ENCODE data around the gene NODAL.

Gene NODAL

DNA sequence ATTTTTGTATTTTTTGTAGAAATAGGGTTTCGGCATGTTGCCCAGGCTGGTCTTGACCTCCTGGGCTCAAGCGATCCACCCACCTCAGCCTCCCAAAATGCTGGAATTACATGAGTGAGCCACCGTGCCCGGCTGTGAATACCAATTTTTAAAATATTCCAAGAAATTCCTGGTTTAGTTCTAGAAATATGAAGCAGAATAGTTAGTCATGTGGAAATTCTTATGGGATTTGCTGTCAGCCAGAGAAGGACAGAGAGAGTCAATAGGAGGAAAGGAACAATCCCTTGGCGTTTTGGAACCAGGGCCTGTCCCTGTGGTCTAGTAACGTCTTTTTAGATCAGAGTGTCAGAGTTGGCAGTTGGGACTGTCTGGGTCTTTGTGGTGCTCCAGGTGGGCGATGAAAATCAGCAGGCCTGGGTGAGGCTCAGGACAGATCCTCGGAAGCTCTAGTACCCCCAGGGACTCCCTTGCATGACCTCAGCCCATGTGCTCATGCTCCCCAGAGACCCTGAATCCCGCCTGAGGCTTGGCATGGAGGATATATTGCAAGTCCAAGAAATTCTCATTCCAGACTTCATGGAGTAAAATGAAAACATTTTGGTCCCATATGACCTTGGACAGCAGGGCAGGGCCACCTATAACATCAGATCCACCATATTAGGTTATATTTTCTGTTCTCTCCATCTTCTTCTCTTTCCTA lies 7.8 kb downstream of the NODAL start:
- TF ChIP-seq SNAI2 (CRISPR knock-in tag; IDR thresholded peaks at IDR 0.05), result no peak
- no peak for ATAC-seq

DNA sequence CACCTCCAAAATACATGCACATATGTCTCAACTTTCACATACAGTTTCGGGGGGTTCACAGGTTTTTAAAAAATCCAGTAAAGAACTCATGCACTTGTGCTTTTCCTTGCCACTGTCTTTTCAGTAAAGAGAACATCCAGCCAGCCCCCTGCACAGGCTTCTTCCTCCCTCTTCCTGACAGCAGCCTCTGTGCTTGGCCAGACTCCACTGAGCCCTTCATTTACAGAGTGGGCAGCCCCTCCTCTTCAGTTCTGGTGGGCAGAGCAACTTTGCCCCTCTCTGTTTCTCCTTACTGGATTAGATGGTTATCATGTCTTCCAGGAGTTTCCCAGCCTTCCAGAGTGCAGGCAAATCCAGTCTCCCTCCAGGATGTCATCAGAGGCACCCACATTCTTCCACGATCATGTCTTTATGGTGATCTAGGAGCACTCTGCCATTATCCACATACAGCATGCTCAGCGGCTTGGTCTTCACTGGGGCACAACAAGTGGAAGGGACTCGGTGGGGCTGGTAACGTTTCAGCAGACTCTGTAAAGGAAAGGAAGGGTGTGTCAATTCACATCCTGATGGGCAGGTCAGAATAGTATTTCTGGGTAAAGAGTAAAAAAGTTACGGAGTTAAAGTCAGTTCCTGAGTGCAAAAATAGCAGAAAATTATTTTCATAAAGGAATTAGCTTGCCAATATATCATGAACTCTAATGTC lies 8.8 kb downstream of the NODAL start:
- TF ChIP-seq ZNF70 (CRISPR knock-in tag; IDR thresholded peaks at IDR 0.05) (no peak), ZFP30 (CRISPR knock-in tag; IDR thresholded peaks at IDR 0.05) (no peak), ZC3H10 (CRISPR knock-in tag; IDR thresholded peaks at IDR 0.05) (no peak), CREB5 (CRISPR knock-in tag; IDR thresholded peaks at IDR 0.05; ENCODE audit: low read depth) (no peak), ESRRG (CRISPR knock-in tag; IDR thresholded peaks at IDR 0.05) (no peak), OSR1 (CRISPR knock-in tag; IDR thresholded peaks at IDR 0.05) (no peak), TOX (CRISPR knock-in tag; IDR thresholded peaks at IDR 0.05; ENCODE audit: borderline replicate concordance) (no peak), ARNTL (CRISPR knock-in tag; IDR thresholded peaks at IDR 0.05; ENCODE audit: borderline replicate concordance, low read depth) (no peak), RARB (CRISPR knock-in tag; IDR thresholded peaks at IDR 0.05) (no peak), GLIS3 (CRISPR knock-in tag; IDR thresholded peaks at IDR 0.05) (no peak)
- ATAC-seq, result no peak

DNA sequence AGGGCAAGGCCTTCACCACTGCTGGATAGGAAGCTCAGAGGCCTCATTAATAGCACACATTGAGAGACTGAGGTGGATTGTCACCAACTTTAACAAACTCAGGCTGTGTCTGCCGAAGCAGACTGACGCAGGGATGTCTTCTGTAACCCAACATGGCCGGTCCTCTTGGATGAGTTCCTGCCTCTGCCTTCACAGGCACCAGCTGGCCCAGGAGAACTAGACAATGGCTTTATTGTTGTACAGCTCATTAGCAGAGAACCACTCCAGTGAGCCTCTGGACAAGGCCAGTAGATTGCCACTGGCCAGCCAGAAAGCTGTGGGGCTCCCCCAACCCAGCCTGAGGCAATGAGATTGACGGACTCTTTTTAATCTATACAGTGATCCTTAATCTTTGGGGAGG lies 9.4 kb downstream of the NODAL start:
- ATAC-seq, result no peak
- TF ChIP-seq POU6F1 (CRISPR knock-in tag; IDR thresholded peaks at IDR 0.05; ENCODE audit: borderline replicate concordance, low read depth) (no peak), ARNTL (CRISPR knock-in tag; IDR thresholded peaks at IDR 0.05; ENCODE audit: borderline replicate concordance, low read depth) (no peak), BACH2 (CRISPR knock-in tag; IDR thresholded peaks at IDR 0.05; ENCODE audit: borderline replicate concordance) (no peak), ZC3H10 (CRISPR knock-in tag; IDR thresholded peaks at IDR 0.05) (no peak), ZNF70 (CRISPR knock-in tag; IDR thresholded peaks at IDR 0.05) (no peak)

- TF ChIP-seq ZNF565 (CRISPR knock-in tag; conservative IDR thresholded peaks at IDR 0.05; ENCODE audit: low read depth), result no peak
- no peak for TF ChIP-seq ZNF70 (CRISPR knock-in tag; IDR thresholded peaks at IDR 0.05)
- no peak for TF ChIP-seq OSR1 (CRISPR knock-in tag; IDR thresholded peaks at IDR 0.05)
- no peak for TF ChIP-seq ARNTL (CRISPR knock-in tag; IDR thresholded peaks at IDR 0.05; ENCODE audit: borderline replicate concordance, low read depth)
- no peak for TF ChIP-seq BACH2 (CRISPR knock-in tag; IDR thresholded peaks at IDR 0.05; ENCODE audit: borderline replicate concordance)
- no peak for TF ChIP-seq PPARA (CRISPR knock-in tag; IDR thresholded peaks at IDR 0.05; ENCODE audit: borderline replicate concordance)
- no peak for TF ChIP-seq ZFP30 (CRISPR knock-in tag; IDR thresholded peaks at IDR 0.05)
- TF ChIP-seq CSRNP3 (CRISPR knock-in tag; IDR thresholded peaks at IDR 0.05), result no peak
- TF ChIP-seq GLIS3 (CRISPR knock-in tag; IDR thresholded peaks at IDR 0.05), result no peak
- TF ChIP-seq CREB5 (CRISPR knock-in tag; IDR thresholded peaks at IDR 0.05; ENCODE audit: low read depth), result no peak
- TF ChIP-seq ESRRG (CRISPR knock-in tag; IDR thresholded peaks at IDR 0.05), result no peak
- no peak for TF ChIP-seq ISL1 (CRISPR knock-in tag; IDR thresholded peaks at IDR 0.05)
- TF ChIP-seq ZFP3 (CRISPR knock-in tag; IDR thresholded peaks at IDR 0.05), result no peak
- TF ChIP-seq, protein P1, sequence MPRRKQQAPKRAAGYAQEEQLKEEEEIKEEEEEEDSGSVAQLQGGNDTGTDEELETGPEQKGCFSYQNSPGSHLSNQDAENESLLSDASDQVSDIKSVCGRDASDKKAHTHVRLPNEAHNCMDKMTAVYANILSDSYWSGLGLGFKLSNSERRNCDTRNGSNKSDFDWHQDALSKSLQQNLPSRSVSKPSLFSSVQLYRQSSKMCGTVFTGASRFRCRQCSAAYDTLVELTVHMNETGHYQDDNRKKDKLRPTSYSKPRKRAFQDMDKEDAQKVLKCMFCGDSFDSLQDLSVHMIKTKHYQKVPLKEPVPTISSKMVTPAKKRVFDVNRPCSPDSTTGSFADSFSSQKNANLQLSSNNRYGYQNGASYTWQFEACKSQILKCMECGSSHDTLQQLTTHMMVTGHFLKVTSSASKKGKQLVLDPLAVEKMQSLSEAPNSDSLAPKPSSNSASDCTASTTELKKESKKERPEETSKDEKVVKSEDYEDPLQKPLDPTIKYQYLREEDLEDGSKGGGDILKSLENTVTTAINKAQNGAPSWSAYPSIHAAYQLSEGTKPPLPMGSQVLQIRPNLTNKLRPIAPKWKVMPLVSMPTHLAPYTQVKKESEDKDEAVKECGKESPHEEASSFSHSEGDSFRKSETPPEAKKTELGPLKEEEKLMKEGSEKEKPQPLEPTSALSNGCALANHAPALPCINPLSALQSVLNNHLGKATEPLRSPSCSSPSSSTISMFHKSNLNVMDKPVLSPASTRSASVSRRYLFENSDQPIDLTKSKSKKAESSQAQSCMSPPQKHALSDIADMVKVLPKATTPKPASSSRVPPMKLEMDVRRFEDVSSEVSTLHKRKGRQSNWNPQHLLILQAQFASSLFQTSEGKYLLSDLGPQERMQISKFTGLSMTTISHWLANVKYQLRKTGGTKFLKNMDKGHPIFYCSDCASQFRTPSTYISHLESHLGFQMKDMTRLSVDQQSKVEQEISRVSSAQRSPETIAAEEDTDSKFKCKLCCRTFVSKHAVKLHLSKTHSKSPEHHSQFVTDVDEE (CRISPR knock-in tag; IDR thresholded peaks at IDR 0.05), result no peak
- no peak for TF ChIP-seq TOX (CRISPR knock-in tag; IDR thresholded peaks at IDR 0.05; ENCODE audit: borderline replicate concordance)
- TF ChIP-seq POU6F1 (CRISPR knock-in tag; IDR thresholded peaks at IDR 0.05; ENCODE audit: borderline replicate concordance, low read depth), result no peak
- no peak for TF ChIP-seq RARB (CRISPR knock-in tag; IDR thresholded peaks at IDR 0.05)
- ATAC-seq, result no peak
Observed at GRCh38 chr10:70430493-70431445, 10.7 kb downstream of the NODAL start.

All from SK-N-SH treated with all-trans-retinoic acid at 6 μM for 48 hours (cell line).